ENCODE measurements around the gene ZMYM4. TPM values are rescaled to one million over a fixed set of nuclear protein-coding genes. Genes with fewer than 3 reads are reported as not detected.

The ZMYM4 gene
- total and polyA plus RNA-seq, 12 donors = 14.7 to 59.2 (median 38.7) TPM

DNA sequence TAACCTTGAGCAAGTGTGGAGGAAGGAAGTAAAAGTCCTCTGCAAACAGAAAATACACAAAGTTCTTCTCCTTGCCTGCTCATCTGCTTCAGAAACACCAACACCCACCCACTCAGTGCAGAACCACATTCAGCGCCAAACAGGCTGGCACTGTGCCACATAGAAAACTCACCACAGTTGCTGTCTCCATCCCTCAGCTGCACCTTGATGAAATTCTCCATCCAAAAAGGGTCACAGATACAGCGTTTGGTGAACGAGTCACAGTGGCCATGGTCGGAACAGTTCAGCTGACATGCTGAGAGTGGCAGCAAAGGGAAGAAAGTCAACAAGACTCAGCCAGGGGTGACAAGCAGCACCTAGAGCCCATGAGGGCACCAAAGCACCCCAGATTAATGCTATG, 174.2 kb downstream of the ZMYM4 start:
- no peaks in the 10 kb centered on the region for H3K27me3 ChIP-seq
- peaks cover 0 to 1% of the 10 kb centered on the region in 2 donors for H3K4me1 ChIP-seq (replicated peaks in 1 of 2)
- no peak for DNase-seq
- H3K27ac ChIP-seq = no peak overlapping the region
- peaks cover 0 to 52% of the 10 kb centered on the region in 2 donors for H3K36me3 ChIP-seq (replicated peaks in 1 of 2)
- no peak overlapping the region for H3K4me3 ChIP-seq
- TF ChIP-seq CTCF (IDR thresholded peaks at IDR 0.05) (no peak), POLR2A (IDR thresholded peaks at IDR 0.05) (no peak)
- intact Hi-C loops (cut with DNase I) = loop anchor here in 1 of 2 donors (10.0 kb wide), 1 partner anchor 332 kb away; no protein-coding TSS in a partner anchor
- WGBS, 4 donors = 64 to 82% (median 70%) methylated on average over 4 of the region's 4 CpGs
- no peaks in the 10 kb centered on the region for H3K9me3 ChIP-seq (replicated peaks in 1 of 3)

DNA sequence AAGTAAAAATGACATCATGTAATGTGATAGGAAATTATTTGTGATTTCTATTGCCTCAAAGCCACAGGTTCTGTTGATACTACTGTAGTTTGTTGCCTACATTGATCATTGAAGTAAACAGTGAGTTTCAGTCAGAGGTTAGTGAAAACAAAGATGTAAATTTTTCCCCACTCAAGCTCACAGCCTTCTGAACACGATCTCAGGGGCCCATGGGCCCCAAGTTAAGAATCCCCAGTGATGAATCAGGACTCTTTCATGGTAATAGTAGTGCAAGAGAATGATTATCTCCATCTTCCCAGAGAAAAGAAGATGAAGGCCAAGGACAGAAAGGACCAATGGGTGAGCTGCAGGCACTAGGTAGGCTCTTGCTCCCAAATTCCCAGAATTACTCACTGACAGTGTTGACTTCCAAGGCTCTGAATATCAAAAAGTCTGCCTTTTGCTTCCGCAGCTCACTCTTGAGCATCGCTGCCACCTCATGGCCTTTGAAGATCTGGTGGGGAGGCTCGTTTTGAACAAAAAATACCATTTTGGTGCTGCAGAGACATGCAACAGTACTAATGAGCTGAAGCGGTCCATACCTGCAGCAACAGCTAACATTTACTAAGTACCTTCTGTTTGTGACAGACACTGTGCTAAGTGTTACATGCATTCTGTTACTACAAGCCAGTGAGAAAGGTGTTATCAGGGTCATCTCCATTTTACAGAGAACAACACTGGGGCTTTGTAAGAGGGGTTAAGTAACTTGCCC, 175.4 kb downstream of the ZMYM4 start:
- H3K36me3 ChIP-seq (replicated peaks in 1 of 2) = peaks cover 0 to 50% of the 10 kb centered on the region in 2 donors
- peaks cover 0 to 10% of the 10 kb centered on the region in 2 donors for H3K4me1 ChIP-seq (replicated peaks in 1 of 2)
- 59 to 69% (median 65%) methylated on average over 5 of the region's 5 CpGs for WGBS, 4 donors
- no peak for TF ChIP-seq CTCF (IDR thresholded peaks at IDR 0.05)
- no peak for TF ChIP-seq POLR2A (IDR thresholded peaks at IDR 0.05)
- H3K4me3 ChIP-seq = no peak overlapping the region
- H3K27ac ChIP-seq = no peak overlapping the region
- no peaks in the 10 kb centered on the region for H3K9me3 ChIP-seq (replicated peaks in 1 of 3)
- intact Hi-C loops (cut with DNase I) = loop anchor here in 1 of 2 donors (10.0 kb wide), 1 partner anchor 331 kb away; no protein-coding TSS in a partner anchor
- DNase-seq = no peak
- no peaks in the 10 kb centered on the region for H3K27me3 ChIP-seq

- intact Hi-C loops (cut with DNase I) = loop anchor here in 1 of 2 donors (10.0 kb wide), 1 partner anchor 330 kb away; no protein-coding TSS in a partner anchor
- TF ChIP-seq CTCF (IDR thresholded peaks at IDR 0.05) (no peak), POLR2A (IDR thresholded peaks at IDR 0.05) (no peak)
- no peaks in the 10 kb centered on the region for H3K9me3 ChIP-seq (replicated peaks in 1 of 3)
- H3K4me1 ChIP-seq (replicated peaks in 1 of 2) = peaks cover 0 to 15% of the 10 kb centered on the region in 2 donors
- no peaks in the 10 kb centered on the region for H3K27me3 ChIP-seq
- no peak for DNase-seq
- no peak overlapping the region for H3K27ac ChIP-seq
- no peak overlapping the region for H3K4me3 ChIP-seq
- H3K36me3 ChIP-seq (replicated peaks in 1 of 2) = peaks cover 0 to 50% of the 10 kb centered on the region in 2 donors
These were observed 175.9 kb downstream of the ZMYM4 start for GRCh38 chr1:35444519-35444774.

- Histone ChIP-seq H3K4me1 (replicated peaks in 1 of 2) (peaks cover 16 to 37% of the 10 kb centered on the region in 2 donors), H3K36me3 (replicated peaks in 1 of 2) (peaks cover 0 to 34% of the 10 kb centered on the region in 2 donors), H3K4me3 (no peak overlapping the region), H3K27me3 (no peaks in the 10 kb centered on the region), H3K27ac (no peak overlapping the region), H3K9me3 (replicated peaks in 1 of 3) (no peaks in the 10 kb centered on the region)
- TF ChIP-seq POLR2A (IDR thresholded peaks at IDR 0.05) (no peak), CTCF (IDR thresholded peaks at IDR 0.05) (no peak)
- intact Hi-C loops (cut with DNase I) = loop anchor here in 1 of 2 donors (10.0 kb wide), 1 partner anchor 328 kb away; no protein-coding TSS in a partner anchor
- no peak for DNase-seq
These were observed 178.8 kb downstream of the ZMYM4 start for GRCh38 chr1:35447278-35447677.

All from adrenal gland (tissue), 12 donors.